Measurements from ENCODE around the gene R3HDM4. TPM values are rescaled to one million over a fixed set of nuclear protein-coding genes. Genes with fewer than 3 reads are reported as not detected.

Gene R3HDM4
- total and polyA plus RNA-seq, 4 donors, result 31.6 to 139 (median 77.7) TPM

DNA sequence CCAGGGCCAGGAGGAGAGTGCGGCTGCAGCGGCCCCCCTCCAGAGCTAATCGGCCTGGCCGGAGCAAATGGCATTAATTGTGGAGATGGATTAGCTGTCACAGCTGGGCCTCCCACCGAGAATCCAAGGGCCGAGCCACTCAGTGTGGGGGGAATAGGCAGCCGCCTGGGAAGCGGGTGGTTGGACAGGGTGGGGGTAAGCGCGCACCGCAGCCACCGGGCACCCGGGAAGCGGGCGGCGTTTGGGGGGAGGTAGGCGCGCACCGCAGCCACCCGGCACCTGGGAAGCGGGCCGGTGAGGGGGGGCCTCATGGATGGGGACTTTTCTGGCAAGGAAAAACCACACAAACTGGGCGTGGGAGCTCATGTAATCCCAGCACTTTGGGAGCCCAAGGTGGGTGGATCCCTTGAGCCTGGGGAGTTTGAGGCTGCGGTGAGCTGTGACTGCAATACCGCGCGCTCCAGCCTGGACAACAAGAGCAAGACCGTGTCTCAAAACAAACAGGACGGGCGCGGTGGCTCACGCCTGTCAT, 9.7 kb downstream of the R3HDM4 start:
- no peak for ATAC-seq (ENCODE audit: insufficient read depth, low FRiP score)
- no peaks in the 10 kb centered on the region for H3K9me3 ChIP-seq (ENCODE audit: control insufficient read depth in 4 of 4, insufficient read depth in 3 of 4, low read length in 3 of 4)
- H3K4me3 ChIP-seq, result no peak overlapping the region
- no peaks in the 10 kb centered on the region for H3K27me3 ChIP-seq (ENCODE audit: control insufficient read depth in 3 of 3, insufficient read depth in 3 of 3, low read length in 2 of 3)
- peaks cover 0 to 5% (median 0%) of the 10 kb centered on the region in 5 donors for H3K4me1 ChIP-seq (ENCODE audit: control insufficient read depth in 5 of 5, insufficient read depth in 5 of 5, low read length in 5 of 5)
- H3K27ac ChIP-seq (ENCODE audit: low read depth in 1 of 2, low read length in 1 of 2), result no peak overlapping the region
- no peak overlapping the region for H3K9ac ChIP-seq (ENCODE audit: insufficient read depth in 1 of 2, low read length in 2 of 2)
- TF ChIP-seq, protein P1, sequence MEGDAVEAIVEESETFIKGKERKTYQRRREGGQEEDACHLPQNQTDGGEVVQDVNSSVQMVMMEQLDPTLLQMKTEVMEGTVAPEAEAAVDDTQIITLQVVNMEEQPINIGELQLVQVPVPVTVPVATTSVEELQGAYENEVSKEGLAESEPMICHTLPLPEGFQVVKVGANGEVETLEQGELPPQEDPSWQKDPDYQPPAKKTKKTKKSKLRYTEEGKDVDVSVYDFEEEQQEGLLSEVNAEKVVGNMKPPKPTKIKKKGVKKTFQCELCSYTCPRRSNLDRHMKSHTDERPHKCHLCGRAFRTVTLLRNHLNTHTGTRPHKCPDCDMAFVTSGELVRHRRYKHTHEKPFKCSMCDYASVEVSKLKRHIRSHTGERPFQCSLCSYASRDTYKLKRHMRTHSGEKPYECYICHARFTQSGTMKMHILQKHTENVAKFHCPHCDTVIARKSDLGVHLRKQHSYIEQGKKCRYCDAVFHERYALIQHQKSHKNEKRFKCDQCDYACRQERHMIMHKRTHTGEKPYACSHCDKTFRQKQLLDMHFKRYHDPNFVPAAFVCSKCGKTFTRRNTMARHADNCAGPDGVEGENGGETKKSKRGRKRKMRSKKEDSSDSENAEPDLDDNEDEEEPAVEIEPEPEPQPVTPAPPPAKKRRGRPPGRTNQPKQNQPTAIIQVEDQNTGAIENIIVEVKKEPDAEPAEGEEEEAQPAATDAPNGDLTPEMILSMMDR (IDR thresholded peaks at IDR 0.05; ENCODE audit: control extremely low read depth, extremely low read depth), result no peak
- H3K36me3 ChIP-seq (ENCODE audit: control insufficient read depth in 4 of 4, insufficient read depth in 4 of 4, low read length in 4 of 4), result peaks cover 0 to 24% (median 0%) of the 10 kb centered on the region in 4 donors
- DNase-seq, result peak in 2 of 3 donors; percentile 37 to 58
- 77 to 80% methylated on average over 31 to 32 of the region's 32 CpGs for WGBS, 2 donors

DNA sequence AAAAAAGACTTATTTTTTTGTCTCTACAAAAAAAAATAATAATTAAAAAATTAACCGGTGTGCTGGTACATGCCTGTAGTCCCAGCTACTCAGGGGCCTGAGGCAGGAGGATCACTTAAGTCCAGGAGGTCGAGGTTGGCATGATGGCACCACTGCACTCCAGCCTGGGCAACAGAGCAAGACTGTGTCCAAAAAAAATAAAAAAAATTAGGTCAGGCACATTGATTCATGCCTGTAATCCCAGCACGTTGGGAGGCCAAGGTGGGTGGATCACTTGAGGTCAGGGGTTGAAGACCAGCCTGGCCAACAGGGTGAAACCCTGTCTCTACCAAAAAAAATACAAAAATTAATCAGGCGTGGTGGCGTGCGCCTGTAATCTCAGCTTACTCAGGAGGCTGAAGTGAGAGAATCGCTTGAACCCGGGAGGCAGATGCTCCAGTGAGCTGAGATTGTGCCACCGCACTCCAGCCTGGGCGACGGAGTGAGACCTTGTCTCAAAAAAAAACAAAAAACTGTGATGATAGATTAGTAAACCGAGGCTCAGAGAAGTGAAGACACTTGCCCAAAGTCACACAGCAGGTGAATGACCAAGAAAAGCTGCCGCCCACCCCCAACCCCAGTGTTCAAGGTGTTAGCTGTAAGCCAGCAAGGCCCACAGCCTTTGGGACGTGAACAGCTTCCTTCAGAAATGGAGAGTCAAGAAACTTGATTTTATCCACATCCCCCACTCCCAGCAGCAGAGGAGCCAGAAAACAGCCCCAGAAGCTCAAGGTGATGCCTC, 10.4 kb downstream of the R3HDM4 start:
- Histone ChIP-seq H3K27me3 (ENCODE audit: control insufficient read depth in 3 of 3, insufficient read depth in 3 of 3, low read length in 2 of 3) (no peaks in the 10 kb centered on the region), H3K4me1 (ENCODE audit: control insufficient read depth in 5 of 5, insufficient read depth in 5 of 5, low read length in 5 of 5) (peaks cover 0 to 5% (median 0%) of the 10 kb centered on the region in 5 donors), H3K9ac (ENCODE audit: insufficient read depth in 1 of 2, low read length in 2 of 2) (no peak overlapping the region), H3K36me3 (ENCODE audit: control insufficient read depth in 4 of 4, insufficient read depth in 4 of 4, low read length in 4 of 4) (peaks cover 0 to 26% (median 0%) of the 10 kb centered on the region in 4 donors), H3K9me3 (ENCODE audit: control insufficient read depth in 4 of 4, insufficient read depth in 3 of 4, low read length in 3 of 4) (no peaks in the 10 kb centered on the region), H3K27ac (ENCODE audit: low read depth in 1 of 2, low read length in 1 of 2) (no peak overlapping the region), H3K4me3 (no peak overlapping the region)
- DNase-seq (no peak), ATAC-seq (ENCODE audit: insufficient read depth, low FRiP score) (no peak)
- 94 to 95% methylated on average over 14 of the region's 14 CpGs for WGBS, 2 donors
- TF ChIP-seq, protein P1 (IDR thresholded peaks at IDR 0.05; ENCODE audit: control extremely low read depth, extremely low read depth), result no peak

DNA sequence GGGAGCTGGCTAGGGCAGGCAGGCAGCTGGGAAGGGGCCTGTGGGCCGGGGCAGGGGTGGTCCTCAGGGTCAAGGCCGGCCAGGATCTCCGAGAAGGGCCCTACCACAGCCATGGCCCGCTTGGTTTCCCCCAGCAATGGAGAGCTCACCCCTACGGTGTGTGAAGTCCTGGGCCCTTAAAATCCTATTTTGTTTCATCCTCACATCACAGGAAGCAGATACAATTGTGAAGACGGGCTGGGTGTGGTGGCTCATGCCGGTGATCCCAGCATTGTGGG, 11.0 kb downstream of the R3HDM4 start:
- Histone ChIP-seq H3K4me3 (no peak overlapping the region), H3K9ac (ENCODE audit: insufficient read depth in 1 of 2, low read length in 2 of 2) (no peak overlapping the region), H3K27ac (ENCODE audit: low read depth in 1 of 2, low read length in 1 of 2) (no peak overlapping the region), H3K36me3 (ENCODE audit: control insufficient read depth in 4 of 4, insufficient read depth in 4 of 4, low read length in 4 of 4) (peaks cover 0 to 32% (median 2%) of the 10 kb centered on the region in 4 donors), H3K9me3 (ENCODE audit: control insufficient read depth in 4 of 4, insufficient read depth in 3 of 4, low read length in 3 of 4) (no peaks in the 10 kb centered on the region), H3K27me3 (ENCODE audit: control insufficient read depth in 3 of 3, insufficient read depth in 3 of 3, low read length in 2 of 3) (no peaks in the 10 kb centered on the region), H3K4me1 (ENCODE audit: control insufficient read depth in 5 of 5, insufficient read depth in 5 of 5, low read length in 5 of 5) (peaks cover 0 to 5% (median 0%) of the 10 kb centered on the region in 5 donors)
- TF ChIP-seq, protein P1 (IDR thresholded peaks at IDR 0.05; ENCODE audit: control extremely low read depth, extremely low read depth), result no peak
- ATAC-seq (ENCODE audit: insufficient read depth, low FRiP score) (no peak), DNase-seq (no peak)
- WGBS, 2 donors, result 87 to 88% methylated on average over 7 of the region's 7 CpGs
